ENCODE data around the gene NAA11. TPM values are rescaled to one million over a fixed set of nuclear protein-coding genes. Genes with fewer than 3 reads are reported as not detected.

Gene NAA11
- total RNA-seq, 1 experiment from 2014 or later = not detected

DNA sequence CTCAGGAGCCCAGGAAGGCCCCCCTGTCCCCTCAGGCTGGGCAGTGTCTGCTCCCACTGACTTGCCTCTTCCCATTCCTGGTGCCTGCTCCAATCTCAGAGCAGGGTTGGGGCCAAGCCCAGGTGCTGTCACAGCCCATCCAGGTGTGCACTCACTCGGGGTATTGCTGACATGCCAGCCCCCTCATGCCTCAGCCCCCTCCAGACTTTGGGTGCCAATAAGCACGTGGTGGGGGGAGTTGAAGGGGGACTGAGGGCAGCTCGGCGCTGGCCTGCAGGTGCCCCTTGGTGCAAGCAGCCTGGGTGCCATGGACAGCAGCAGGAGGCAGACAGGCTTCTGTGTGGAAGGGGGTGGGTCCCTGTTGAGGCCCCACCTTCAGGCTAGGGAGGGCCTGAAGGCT lies 28.4 kb downstream of the NAA11 start:
- Histone ChIP-seq H3K9ac (ENCODE audit: extremely low read depth, insufficient read length, low read length) (no peak overlapping the region), H3K4ac (ENCODE audit: low read depth, low read length) (no peak overlapping the region), H3K23me2 (ENCODE audit: insufficient read length, low read depth, low read length, poor library complexity, severe bottlenecking) (no peaks in the 10 kb centered on the region), H2BK120ac (ENCODE audit: low read depth, low read length, poor library complexity, severe bottlenecking) (no peak overlapping the region), H3T11ph (ENCODE audit: low read length) (no peak overlapping the region), H3K27me3 (ENCODE audit: insufficient read depth, low read length) (no peaks in the 10 kb centered on the region), H2AFZ (ENCODE audit: low read length) (no peak overlapping the region), H3K79me2 (ENCODE audit: insufficient read depth, low read length) (no peaks in the 10 kb centered on the region), H3K56ac (ENCODE audit: insufficient read length, low read depth, low read length) (no peak overlapping the region), H3K18ac (ENCODE audit: insufficient read length, low read depth, low read length) (no peak overlapping the region), H2BK5ac (ENCODE audit: insufficient read length, low read length) (no peak overlapping the region), H3K14ac (ENCODE audit: insufficient read depth, low read length) (no peak overlapping the region), H3K9me3 (ENCODE audit: control insufficient read depth, low read depth, low read length) (no peaks in the 10 kb centered on the region), H2BK20ac (ENCODE audit: low read depth, low read length, poor library complexity, severe bottlenecking) (no peak overlapping the region), H4K5ac (ENCODE audit: insufficient read length, low read depth, low read length) (no peak overlapping the region), H2BK12ac (ENCODE audit: insufficient read length, low read depth, low read length) (no peak overlapping the region), H3K4me2 (ENCODE audit: insufficient read depth, insufficient read length, low read length) (no peak overlapping the region), H3K4me1 (ENCODE audit: insufficient read depth, low read length) (no peaks in the 10 kb centered on the region), H3K23ac (ENCODE audit: insufficient read length, low read depth, low read length) (no peak overlapping the region), H4K20me1 (ENCODE audit: control insufficient read depth, insufficient read depth, insufficient read length) (no peaks in the 10 kb centered on the region), H4K8ac (replicated peaks; ENCODE audit: insufficient read length, low read depth, low read length) (no peak overlapping the region), H2AK5ac (ENCODE audit: insufficient read length, low read length) (no peak overlapping the region), H4K91ac (ENCODE audit: insufficient read length, low read depth, low read length) (no peak overlapping the region), H3K27ac (ENCODE audit: insufficient read length, low read depth, low read length) (no peak overlapping the region), H2BK15ac (ENCODE audit: low read depth, low read length) (no peak overlapping the region), H3K79me1 (ENCODE audit: insufficient read depth, low read depth, low read length, poor library complexity, severe bottlenecking) (no peaks in the 10 kb centered on the region)
- DNase-seq = no peak
- H3K27me3 Mint-ChIP-seq (ENCODE audit: low read depth) = no peaks in the 10 kb centered on the region; the same call in 1 of the 2 replicates
- H3K27ac Mint-ChIP-seq = no peak overlapping the region
- no CpG with 5 or more reads among the region's 4 CpGs for WGBS (ENCODE audit: extremely low coverage, insufficient read length, low lambda C conversion rate)
- no peak overlapping the region for H3K4me3 Mint-ChIP-seq
- H3K9me3 Mint-ChIP-seq = no peaks in the 10 kb centered on the region
- H3K4me1 Mint-ChIP-seq = no peaks in the 10 kb centered on the region
- no peak for TF ChIP-seq CTCF (conservative IDR thresholded peaks at IDR 0.05)
- H3K36me3 Mint-ChIP-seq (ENCODE audit: insufficient read depth in 1 of 3, low read depth in 3 of 3) = no peaks in the 10 kb centered on the region

All from H9 (cell line).